Ecto neural progenitor cell (in vitro differentiated cells): Measurements from ENCODE around the gene PROKR2.

ENCODE experiments used
- DNase-seq: peaks from one replicate; pipeline ENCODE4 v3.0.0-alpha.2; 2018; ENCODE audit warnings: low spot score

The PROKR2 gene

DNA sequence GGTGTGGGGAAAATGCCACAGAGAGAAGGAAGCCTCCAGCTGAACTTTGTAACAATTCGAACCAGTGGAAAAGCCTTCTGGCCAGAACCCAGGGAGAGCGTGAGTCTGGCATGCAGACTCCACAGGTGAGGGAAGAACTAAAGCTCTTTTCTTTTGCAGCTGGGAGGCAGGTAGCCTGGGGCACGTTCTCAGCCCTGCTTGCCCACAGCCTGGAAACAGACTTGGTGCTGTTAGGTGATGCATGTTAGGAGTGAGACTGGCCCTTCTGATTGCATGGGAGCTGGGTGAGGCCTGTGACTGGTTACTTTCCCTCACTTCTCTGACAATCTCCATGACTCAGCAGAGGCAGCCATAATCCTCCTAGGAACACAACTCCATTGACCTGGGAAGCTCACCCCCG, 34.2 kb downstream of the PROKR2 start:
- DNase-seq, result no peak

DNA sequence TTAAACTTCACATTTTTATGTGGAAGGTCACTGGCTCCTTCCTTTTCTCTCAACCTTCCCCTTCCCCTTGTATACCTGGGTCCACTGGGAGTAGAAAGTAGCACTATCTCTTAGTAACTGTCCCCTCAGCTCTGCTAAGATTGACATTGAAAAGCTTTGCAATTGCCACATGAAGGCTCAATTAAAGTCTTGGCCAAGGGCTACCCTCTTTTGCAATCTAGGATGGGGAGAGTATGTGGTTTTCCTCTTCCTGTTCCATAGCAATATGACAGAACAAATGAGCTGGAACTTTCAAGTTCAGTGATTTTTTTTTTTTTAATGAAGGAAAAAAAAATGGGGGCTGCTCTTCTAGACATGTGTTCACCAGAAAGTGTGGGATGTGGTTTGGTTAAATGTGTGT, 37.1 kb downstream of the PROKR2 start:
- no peak for DNase-seq

DNA sequence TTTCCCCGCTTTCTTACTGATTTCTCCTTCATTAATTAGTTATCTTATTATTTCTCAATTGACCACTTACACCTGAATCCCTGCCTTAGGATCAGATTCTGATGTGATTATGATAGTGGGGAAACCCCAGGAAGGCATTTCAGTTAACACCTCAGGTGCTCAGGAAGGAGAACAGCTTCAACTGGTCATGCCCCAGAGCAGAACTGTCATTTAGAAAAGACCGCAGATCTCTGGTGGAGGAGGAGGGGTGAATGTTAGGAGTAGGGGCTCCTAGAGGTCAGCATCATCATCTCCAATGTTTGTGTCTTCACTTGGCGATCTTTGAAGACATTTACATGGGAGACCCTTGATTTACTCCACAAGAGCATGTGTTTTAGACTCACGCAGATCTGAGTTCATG, 44.5 kb downstream of the PROKR2 start:
- DNase-seq, result no peak

DNA sequence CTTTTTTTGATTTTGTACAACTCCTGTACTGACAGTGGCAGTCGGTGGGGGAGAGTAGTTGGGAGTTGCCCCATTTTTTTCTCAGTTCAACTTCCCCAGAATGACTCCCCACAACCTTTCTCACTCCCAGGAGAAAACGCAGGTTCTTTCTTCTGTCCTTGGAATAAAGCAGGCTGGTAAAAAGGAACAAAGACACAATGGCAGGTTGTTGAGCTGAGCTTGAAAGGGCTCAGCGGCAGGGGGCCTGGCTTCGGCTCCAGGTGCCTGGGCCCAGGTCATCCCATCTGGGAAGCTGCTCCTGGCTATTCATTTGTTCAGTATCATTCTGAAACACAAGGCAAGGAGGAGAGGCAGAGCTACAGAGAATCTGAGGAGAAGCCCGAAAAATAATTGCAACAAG, 46.2 kb downstream of the PROKR2 start:
- DNase-seq, result no peak

DNA sequence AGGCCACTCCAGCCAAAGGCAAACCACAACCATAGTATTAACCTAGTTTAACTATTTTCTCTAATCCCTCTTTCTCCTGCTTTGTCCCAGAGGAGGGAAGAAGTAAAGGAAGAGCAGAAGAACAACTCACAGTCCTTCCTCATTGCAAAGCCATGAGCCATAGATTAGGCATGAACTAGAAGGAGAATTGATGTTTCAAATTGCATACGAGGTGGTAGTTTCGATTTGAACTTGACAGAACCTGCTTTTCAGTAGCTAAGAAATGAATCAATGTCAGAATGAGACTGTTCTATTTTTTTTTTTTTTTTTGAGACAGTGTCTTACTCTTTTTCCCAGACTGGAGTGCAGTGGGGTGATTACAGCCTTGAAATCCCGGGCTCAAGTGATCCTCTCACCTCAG, 48.3 kb downstream of the PROKR2 start:
- DNase-seq, result no peak

DNA sequence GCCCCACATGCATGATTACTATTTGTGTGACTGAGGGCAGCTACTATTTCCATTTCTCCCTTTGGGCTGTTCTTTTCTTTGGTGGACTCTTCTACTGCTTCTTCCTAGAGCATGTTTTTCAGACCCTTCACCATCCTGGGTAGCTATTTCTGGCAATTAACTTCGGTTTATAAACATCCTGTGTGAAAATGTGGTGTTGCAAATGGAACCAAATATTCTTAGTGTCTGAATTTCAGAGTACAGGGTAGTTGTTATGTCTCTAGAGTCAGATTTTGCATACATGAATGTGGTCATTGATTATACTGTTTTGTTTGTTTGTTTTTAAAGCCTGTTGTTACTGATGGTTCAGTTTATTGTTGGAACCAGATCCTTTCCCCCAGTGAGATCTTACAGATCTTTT, 49.7 kb downstream of the PROKR2 start:
- DNase-seq, result no peak
